Omental fat pad (tissue), 4 donors: Measurements from ENCODE around the gene ZER1. TPM values are rescaled to one million over a fixed set of nuclear protein-coding genes. Genes with fewer than 3 reads are reported as not detected.

ENCODE experiments used
- ATAC-seq: fragments of 150-250 bp; one replicate; pipeline ENCODE4 v1.9.1; 2016; ENCODE audit warnings: mild to moderate bottlenecking, moderate library complexity; ENCODE audit not compliant: low FRiP score
- DNase-seq: peaks from one replicate; pipeline ENCODE4 v3.0.0-alpha.2; 2019; ENCODE audit warnings: low spot score
- CTCF ChIP-seq, 3 donors: fragments of 450-650 bp; IDR thresholded peaks; one replicate each; pipeline ENCODE4 v1.5.1; 2016 to 2017; ENCODE audit warnings: antibody characterized with exemption in 3 of 3, mild to moderate bottlenecking in 3 of 3, moderate library complexity in 2 of 3
- total RNA-seq, 4 donors: library from RNA; depleted of rRNA; stranded (reverse); fragments of >200 nt; gene quantifications; one replicate each; pipeline ENCODE4 v1.1.0, GENCODE V29; 2016

Gene ZER1
- total RNA-seq, 4 donors from 2014 or later = 20.9 to 43.1 (median 30.7) TPM

- TF ChIP-seq CTCF (IDR thresholded peaks at IDR 0.05) = no peak
- ATAC-seq = no peak
- no peak for DNase-seq
Measured at GRCh38 chr9:128715436-128715750, 56.3 kb downstream of the ZER1 start.

- DNase-seq = no peak
- ATAC-seq = no peak
- TF ChIP-seq CTCF (IDR thresholded peaks at IDR 0.05) = no peak
Measured at GRCh38 chr9:128714586-128715435, 56.9 kb downstream of the ZER1 start.

- no peak for DNase-seq
- no peak for TF ChIP-seq CTCF (IDR thresholded peaks at IDR 0.05)
- no peak for ATAC-seq
Measured at GRCh38 chr9:128713941-128714573, 57.7 kb downstream of the ZER1 start.

- no peak for DNase-seq
- TF ChIP-seq CTCF (IDR thresholded peaks at IDR 0.05) = no peak
- no peak for ATAC-seq
Measured at GRCh38 chr9:128713411-128713780, 58.3 kb downstream of the ZER1 start.

GRCh38 chr9:128712451-128713410 is 59.0 kb downstream of the ZER1 start:
- DNase-seq (no peak), ATAC-seq (no peak)
- TF ChIP-seq CTCF (IDR thresholded peaks at IDR 0.05) = no peak

GRCh38 chr9:128707446-128707845 is 64.3 kb downstream of the ZER1 start:
- DNase-seq (no peak), ATAC-seq (no peak)
- no peak for TF ChIP-seq CTCF (IDR thresholded peaks at IDR 0.05)
